ENCODE results near the gene PVR. TPM values are rescaled to one million over a fixed set of nuclear protein-coding genes. Genes with fewer than 3 reads are reported as not detected.
"Not testable (repeated sequence)": the region's sequence is repeated elsewhere in the genome, so short reads cannot be mapped to it uniquely, and the experiment has no call there.

PVR gene
- total RNA-seq, 8 experiments from 2014 or later: 9.7 to 62.3 (median 32.0) TPM

DNA sequence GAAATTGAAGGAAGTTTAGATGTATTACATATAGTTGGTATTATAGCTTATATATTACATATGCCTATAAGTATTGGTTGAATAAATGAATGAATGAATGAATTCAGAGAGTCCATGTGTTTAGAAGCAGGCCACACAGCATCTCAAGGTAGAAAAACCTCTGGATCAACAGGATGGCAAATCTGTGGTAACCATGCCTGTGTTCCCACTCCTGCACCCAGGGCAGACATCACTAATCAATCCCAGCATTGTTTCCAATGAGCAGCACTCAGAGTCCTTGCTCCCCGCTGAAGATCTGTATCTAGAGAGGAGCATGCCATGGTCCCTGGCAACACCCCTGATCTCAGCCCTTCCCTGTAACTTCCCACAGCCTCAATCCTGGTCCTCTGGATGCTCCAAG lies 28.5 kb downstream of the PVR start:
- in situ Hi-C loops (cut with MboI; ENCODE audit: low pct_unique_long_range_greater_than_20kb in 2 of 9, low sequenced_read_pairs in 9 of 9, unreplicated experiment in 9 of 9): no loop called here
- Histone ChIP-seq H3K27ac (no peak overlapping the region), H3K4me1 (replicated peaks in 1 of 2) (no peaks in the 10 kb centered on the region), H3K4me3 (no peak overlapping the region)
- no peak for ATAC-seq (replicated peaks in 6 of 8)
- 71 to 100% (median 80%) methylated on average over 1 of the region's 1 CpG; no CpG with 5 or more reads in 5 of the 10 experiments for WGBS, 10 experiments

DNA sequence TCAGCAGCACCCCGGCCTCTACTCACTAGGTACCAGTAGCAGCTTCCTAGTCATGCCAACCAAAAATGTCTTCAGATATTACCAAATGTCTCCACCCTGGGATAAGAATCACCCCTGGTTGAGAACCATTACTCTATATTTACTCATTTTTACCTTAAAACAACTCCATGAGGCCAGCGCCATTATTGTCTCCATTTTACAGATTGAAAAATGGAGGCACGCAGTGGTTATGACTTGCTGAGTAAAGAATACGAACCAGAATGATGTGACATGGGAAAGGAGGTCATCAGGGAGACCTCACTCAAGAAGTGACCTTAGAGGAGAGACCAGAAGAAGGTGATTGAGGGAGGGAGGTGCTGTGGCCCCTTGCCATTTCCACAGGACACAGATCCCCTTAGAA lies 29.8 kb downstream of the PVR start:
- Histone ChIP-seq H3K4me3 (no peak overlapping the region), H3K4me1 (replicated peaks in 1 of 2) (no peaks in the 10 kb centered on the region), H3K27ac (no peak overlapping the region)
- 52 to 100% (median 78%) methylated on average over 2 to 4 of the region's 4 CpGs; no CpG with 5 or more reads in 1 of the 10 experiments for WGBS, 10 experiments
- no peak for ATAC-seq (replicated peaks in 6 of 8)
- in situ Hi-C loops (cut with MboI; ENCODE audit: low pct_unique_long_range_greater_than_20kb in 2 of 9, low sequenced_read_pairs in 9 of 9, unreplicated experiment in 9 of 9): no loop called here

DNA sequence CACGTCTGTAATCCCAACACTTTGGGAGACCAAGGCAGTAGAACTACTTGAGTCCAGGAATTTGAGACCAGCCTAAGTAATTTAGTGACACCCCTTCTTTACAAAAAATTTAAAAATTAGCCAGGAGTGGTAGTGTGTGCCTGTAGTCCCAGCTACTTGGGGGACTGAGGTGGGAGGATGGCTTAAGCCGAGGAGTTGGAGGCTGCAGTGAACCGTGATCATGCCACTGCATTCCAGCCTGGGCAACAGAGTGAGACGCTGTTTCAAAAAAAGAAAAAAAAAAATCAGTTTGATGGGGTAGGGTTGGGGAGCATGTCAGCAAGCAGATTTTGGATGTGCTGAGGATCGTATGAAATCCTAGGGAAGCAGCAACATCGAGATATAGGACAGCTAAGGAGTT lies 31.8 kb downstream of the PVR start:
- Histone ChIP-seq H3K4me1 (replicated peaks in 1 of 2) (no peaks in the 10 kb centered on the region), H3K27ac (no peak overlapping the region), H3K4me3 (no peak overlapping the region)
- in situ Hi-C loops (cut with MboI; ENCODE audit: low pct_unique_long_range_greater_than_20kb in 2 of 9, low sequenced_read_pairs in 9 of 9, unreplicated experiment in 9 of 9): no loop called here
- ATAC-seq (replicated peaks in 6 of 8): no peak
- WGBS, 10 experiments: 60 to 100% (median 83%) methylated on average over 2 to 5 of the region's 6 CpGs; no CpG with 5 or more reads in 3 of the 10 experiments

DNA sequence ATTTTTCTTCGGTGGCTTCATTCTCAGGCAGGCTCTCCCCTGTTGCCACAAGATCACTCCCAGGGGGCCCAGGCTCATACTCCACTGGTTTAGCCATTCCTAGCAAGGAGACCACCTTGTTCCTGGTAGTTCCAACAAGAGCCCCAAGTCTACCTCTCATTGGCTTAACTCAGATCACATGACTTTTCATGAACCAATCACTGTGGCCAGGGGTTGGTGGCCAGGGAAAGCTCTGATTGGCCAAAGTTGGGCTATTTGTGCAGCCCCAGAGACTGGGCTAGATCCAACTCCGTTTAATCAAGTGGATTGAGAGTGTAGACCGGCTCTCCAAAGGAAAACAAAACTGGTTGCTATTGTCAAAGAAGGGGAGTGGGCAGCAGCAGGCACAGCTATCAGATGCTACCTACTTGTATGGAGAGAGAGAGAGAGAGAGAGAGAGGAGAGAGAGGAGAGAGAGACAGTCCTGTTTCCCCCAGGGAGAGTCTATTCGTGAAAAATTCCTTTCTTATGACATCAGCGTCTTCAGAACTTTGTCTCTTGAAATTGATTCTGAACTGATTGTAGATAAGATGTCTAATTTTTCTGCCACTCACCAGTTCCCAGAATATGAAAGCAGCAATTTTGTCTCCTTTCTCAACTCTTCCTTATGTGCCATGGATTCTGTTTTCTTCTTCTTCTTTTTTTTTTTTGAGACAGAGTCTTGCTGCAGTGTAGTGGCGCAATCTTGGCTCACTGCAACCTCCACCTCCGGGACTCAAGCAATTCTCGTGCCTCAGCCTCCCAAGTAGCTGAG lies 33.5 kb downstream of the PVR start:
- in situ Hi-C loops (cut with MboI; ENCODE audit: low pct_unique_long_range_greater_than_20kb in 2 of 9, low sequenced_read_pairs in 9 of 9, unreplicated experiment in 9 of 9): no loop called here
- ATAC-seq (replicated peaks in 6 of 8): peak in 3 of 8 experiments; percentile 34 to 57 (median 34)
- WGBS, 10 experiments: 45 to 100% (median 75%) methylated on average over 1 to 7 of the region's 8 CpGs
- Histone ChIP-seq H3K4me1 (replicated peaks in 1 of 2) (no peaks in the 10 kb centered on the region), H3K27ac (no peak overlapping the region), H3K4me3 (no peak overlapping the region)

DNA sequence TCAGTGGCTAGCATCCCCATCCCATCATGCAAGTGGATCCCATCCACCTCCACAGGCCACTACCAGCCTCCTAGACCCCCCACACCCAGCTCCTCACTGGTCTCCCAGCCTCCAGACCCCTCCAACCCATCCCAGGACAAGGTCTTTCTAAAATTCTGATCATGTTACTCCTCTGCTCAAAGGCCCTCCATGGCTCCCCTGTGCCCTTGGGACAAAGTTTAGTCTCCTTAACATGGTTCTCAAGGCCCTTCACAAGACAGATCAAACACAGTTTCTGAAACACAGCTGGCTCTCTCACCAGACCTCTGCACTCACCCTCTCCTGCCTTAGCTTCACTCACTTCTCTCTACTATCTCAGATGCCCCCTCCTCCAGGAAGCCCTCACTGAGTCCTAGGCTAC lies 36.8 kb downstream of the PVR start:
- Histone ChIP-seq H3K4me3 (no peak overlapping the region), H3K27ac (no peak overlapping the region), H3K4me1 (replicated peaks in 1 of 2) (no peaks in the 10 kb centered on the region)
- ATAC-seq (replicated peaks in 6 of 8): no peak
- in situ Hi-C loops (cut with MboI; ENCODE audit: low pct_unique_long_range_greater_than_20kb in 2 of 9, low sequenced_read_pairs in 9 of 9, unreplicated experiment in 9 of 9): no loop called here

DNA sequence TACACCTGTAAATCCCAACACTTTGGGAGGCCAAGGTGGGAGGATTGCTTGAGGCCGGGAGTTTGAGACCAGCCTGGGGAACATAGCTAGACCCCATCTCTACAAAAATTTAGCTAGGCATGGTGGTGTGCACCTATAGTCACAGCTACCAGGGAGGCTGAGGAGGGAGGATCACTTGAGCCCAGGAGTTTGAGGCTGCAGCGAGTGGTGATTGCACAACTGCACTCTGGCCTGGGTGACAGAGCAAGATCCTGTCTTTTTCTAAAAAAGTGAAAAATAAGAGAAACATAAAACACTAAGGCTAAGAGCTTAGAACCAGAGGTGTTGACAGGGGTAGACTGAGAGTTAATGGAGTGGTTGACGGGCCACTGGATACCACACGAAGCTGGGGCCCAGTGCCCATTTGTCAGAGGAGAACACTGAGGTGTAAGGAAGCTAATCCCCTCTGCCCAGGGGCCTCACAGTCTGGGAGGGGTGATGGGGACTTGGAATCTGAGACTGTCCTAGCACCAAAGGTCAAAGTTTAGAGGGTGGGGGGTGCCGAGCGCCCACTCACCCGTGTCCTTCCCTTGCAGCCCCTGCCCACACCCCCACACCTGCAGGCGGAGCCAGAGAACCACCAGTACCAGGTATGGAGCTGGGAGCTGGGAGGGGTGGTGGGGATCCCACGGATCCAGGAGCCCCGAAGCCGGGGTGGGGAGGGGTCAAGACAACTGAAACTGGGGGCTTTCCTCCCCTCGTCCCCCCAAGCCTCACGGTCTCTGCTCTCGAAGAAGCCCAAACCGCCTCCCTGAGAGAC lies 38.5 kb downstream of the PVR start:
- no peak for ATAC-seq (replicated peaks in 6 of 8)
- WGBS, 10 experiments: 94 to 100% (median 100%) methylated on average over 1 to 3 of the region's 15 CpGs; no CpG with 5 or more reads in 6 of the 10 experiments
- Histone ChIP-seq H3K4me3 (no peak overlapping the region), H3K4me1 (replicated peaks in 1 of 2) (no peaks in the 10 kb centered on the region), H3K27ac (no peak overlapping the region)
- in situ Hi-C loops (cut with MboI; ENCODE audit: low pct_unique_long_range_greater_than_20kb in 2 of 9, low sequenced_read_pairs in 9 of 9, unreplicated experiment in 9 of 9): no loop called here

DNA sequence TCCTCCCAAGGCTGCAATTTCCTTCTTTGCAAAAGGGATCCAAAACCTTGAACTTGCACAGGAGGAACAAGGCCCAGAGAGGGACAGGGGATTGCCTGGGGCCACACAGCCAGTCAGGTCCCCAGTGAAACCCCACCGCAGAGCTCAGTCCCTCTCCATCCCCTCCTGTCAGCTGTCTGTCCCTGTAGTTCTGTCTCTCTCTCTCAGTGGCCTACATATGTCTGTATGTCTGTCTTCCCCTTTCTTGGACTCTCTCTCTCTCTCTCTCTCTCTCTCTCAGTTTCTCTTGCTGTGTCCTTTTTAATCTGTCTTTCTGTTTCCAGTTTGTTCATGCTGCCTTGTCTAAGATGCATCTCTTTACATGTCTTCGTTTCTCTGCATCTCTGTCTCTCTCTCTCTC lies 39.1 kb downstream of the PVR start:
- no peaks in the 10 kb centered on the region for H3K4me1 ChIP-seq (replicated peaks in 1 of 2)
- in situ Hi-C loops (cut with MboI; ENCODE audit: low pct_unique_long_range_greater_than_20kb in 2 of 9, low sequenced_read_pairs in 9 of 9, unreplicated experiment in 9 of 9): no loop called here
- no peak overlapping the region for H3K27ac ChIP-seq
- 33 to 92% (median 65%) methylated on average over 1 to 2 of the region's 2 CpGs; no CpG with 5 or more reads in 2 of the 10 experiments for WGBS, 10 experiments
- no peak overlapping the region for H3K4me3 ChIP-seq
- ATAC-seq (replicated peaks in 6 of 8): no peak

DNA sequence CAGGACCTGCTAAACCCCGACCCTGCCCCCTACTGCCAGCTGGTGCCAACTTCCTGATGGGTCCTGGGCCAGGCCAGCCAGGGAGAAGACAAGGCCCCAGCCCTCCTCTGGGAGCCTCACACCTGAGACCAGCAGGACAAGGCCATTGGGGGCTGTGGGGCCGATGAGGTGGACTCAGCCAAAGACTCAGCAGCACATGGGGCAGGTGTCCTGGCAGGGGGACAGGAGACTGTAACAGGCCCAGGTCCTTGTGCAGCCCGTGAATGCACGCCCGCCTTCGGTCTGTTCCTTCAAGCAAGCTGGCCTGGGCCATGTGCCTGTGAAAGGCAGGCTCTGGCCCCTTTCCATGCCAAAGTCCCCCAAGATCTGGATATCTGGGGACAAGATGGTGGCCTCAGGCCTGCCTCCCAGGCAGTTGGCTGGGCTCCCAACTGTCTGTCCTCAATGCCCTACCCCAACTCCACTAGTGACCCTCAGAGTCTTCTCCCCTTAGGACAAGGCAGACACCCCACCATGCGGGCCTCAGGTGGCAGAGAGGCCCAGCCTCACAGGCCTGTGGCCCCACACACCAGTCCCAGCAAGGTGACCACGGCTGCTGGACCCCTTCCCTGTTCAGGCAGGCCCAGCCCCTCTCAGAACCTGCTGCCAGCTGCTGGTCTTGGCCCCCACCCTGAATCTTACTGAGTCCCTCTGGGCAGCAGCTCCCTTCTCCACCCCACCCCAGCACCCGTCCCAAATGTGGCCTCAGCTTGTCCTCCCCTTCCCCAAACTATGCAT lies 39.9 kb downstream of the PVR start:
- in situ Hi-C loops (cut with MboI; ENCODE audit: low pct_unique_long_range_greater_than_20kb in 2 of 9, low sequenced_read_pairs in 9 of 9, unreplicated experiment in 9 of 9): no loop called here
- Histone ChIP-seq H3K4me1 (replicated peaks in 1 of 2) (no peaks in the 10 kb centered on the region), H3K27ac (no peak overlapping the region), H3K4me3 (no peak overlapping the region)
- no peak for ATAC-seq (replicated peaks in 6 of 8)
- 17 to 80% methylated on average over 1 of the region's 9 CpGs; no CpG with 5 or more reads in 8 of the 10 experiments for WGBS, 10 experiments

DNA sequence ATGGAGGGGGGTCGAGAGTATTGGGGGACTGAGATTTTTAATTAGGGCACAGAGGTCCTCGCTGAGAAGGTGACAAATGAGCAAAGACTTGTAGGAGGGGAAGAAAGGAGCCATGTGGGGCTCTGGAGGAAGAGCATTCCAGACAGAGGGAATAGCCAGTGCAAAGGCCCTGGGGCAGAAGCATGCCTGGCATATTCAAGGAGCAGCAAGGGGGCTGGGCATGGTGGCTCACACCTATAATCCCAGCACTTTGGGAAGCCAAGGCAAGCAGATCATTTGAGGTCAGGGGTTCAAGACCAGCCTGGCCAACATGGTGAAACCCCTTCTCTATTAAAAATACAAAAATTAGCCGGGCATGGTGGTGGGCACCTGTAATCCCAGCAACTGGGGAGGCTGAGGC lies 40.7 kb downstream of the PVR start:
- H3K4me1 ChIP-seq (replicated peaks in 1 of 2); in situ Hi-C loops (cut with MboI; ENCODE audit: low pct_unique_long_range_greater_than_20kb in 2 of 9, low sequenced_read_pairs in 9 of 9, unreplicated experiment in 9 of 9); ATAC-seq (replicated peaks in 6 of 8); H3K27ac ChIP-seq; H3K4me3 ChIP-seq: not testable (repeated sequence)
- WGBS, 10 experiments: 67 to 100% (median 96%) methylated on average over 1 to 3 of the region's 3 CpGs; no CpG with 5 or more reads in 4 of the 10 experiments

DNA sequence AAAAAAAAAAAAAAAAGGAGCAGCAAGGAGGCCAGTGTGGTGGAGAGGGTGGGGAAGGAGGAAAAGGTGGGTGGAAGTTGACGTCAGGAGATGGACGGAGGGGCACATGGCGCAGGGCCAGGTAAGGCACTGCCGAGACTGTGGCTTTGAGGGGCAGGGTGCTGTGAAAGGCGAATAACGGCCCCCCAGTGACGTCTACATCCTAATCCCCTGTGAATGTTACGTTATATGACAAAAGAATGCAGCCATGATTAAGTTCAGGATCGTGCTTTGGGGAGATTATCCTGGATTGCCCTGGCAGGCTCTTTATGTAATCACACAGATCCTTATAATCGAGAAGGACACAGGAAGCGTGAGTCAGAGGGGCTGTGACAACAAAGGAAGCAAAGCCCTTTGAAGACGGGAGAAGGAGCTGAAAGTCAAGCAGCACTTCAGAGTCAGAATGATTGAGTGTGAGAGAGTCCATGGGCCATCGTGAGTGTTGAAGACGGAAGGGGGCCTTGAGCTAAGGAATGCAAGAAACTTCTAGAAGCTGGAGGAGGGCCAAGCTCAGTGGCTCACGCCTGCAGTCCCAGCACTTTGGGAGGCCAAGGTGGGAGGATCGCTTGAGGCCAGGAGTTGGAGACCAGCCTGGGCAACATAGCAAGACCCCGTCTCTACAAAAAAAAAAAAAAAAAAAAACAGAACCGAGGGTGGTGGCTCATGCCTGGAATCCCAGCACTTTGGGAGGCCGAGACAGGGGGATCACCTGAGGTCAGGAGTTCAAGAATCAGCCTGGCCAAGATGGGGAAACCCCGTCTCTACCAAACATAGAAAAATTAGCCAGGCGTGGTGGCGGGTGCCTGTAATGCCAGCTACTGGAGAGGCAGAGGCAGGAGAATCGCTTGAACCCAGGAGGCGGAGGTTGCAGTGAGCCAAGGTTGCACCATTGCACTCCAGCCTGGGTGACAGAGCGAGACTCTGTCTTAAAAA lies 41.5 kb downstream of the PVR start:
- in situ Hi-C loops (cut with MboI; ENCODE audit: low pct_unique_long_range_greater_than_20kb in 2 of 9, low sequenced_read_pairs in 9 of 9, unreplicated experiment in 9 of 9): no loop called here
- 32 to 71% (median 62%) methylated on average over 3 to 19 of the region's 25 CpGs for WGBS, 10 experiments
- Histone ChIP-seq H3K4me1 (replicated peaks in 1 of 2) (no peaks in the 10 kb centered on the region), H3K27ac (no peak overlapping the region), H3K4me3 (no peak overlapping the region)
- ATAC-seq (replicated peaks in 6 of 8): peak in 5 of 8 experiments; percentile 19 to 69 (median 54)

DNA sequence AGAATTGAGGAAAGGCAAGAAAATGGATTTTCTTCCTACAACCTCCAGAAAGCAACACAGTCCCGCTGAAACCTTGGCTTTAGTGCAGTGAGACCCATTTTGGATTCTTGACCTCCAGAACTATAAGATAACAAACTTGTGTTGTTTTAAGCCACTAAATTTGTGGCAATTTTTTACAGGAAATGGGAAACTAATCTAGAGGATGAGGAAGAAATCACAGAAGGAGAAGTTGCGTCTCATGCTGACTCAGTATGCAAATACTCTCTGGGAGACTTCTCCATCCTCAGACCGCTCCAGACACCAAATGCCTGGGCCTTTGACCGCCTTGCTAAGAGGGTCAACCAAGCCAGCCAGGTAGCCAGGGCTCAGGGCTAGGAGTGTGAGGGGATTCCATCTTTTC lies 42.2 kb downstream of the PVR start:
- ATAC-seq (replicated peaks in 6 of 8): peak in 2 of 8 experiments; percentile 9 to 24
- Histone ChIP-seq H3K4me3 (no peak overlapping the region), H3K4me1 (replicated peaks in 1 of 2) (no peaks in the 10 kb centered on the region), H3K27ac (no peak overlapping the region)
- in situ Hi-C loops (cut with MboI; ENCODE audit: low pct_unique_long_range_greater_than_20kb in 2 of 9, low sequenced_read_pairs in 9 of 9, unreplicated experiment in 9 of 9): no loop called here
- WGBS, 10 experiments: 47 to 100% (median 76%) methylated on average over 1 to 4 of the region's 4 CpGs; no CpG with 5 or more reads in 1 of the 10 experiments

DNA sequence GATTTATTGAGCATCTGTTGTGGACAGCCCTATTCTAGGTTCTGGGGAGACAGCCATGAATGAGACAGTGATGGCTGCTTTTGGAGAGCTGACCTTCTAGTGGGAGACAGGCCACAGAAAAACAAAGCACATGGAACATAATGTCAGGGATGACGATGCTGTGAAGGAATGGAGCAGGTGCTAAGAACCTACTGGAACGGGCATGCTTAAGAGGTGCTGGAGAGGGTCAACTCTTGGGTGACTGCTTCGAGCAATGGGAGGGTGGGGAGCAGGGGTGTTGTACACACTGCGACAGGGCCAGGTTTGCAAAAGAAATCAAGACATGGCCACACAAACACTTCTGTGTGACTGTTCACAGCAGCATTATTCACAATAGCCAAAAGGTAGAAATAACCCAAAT lies 43.2 kb downstream of the PVR start:
- Histone ChIP-seq H3K4me3 (no peak overlapping the region), H3K27ac (no peak overlapping the region), H3K4me1 (replicated peaks in 1 of 2) (no peaks in the 10 kb centered on the region)
- ATAC-seq (replicated peaks in 6 of 8): no peak
- in situ Hi-C loops (cut with MboI; ENCODE audit: low pct_unique_long_range_greater_than_20kb in 2 of 9, low sequenced_read_pairs in 9 of 9, unreplicated experiment in 9 of 9): no loop called here
- WGBS, 10 experiments: 79 to 100% (median 100%) methylated on average over 1 to 3 of the region's 4 CpGs; no CpG with 5 or more reads in 3 of the 10 experiments
